ENCODE data around the gene MAN1A1.

The MAN1A1 gene

GRCh38 chr6:119346936-119347335, 2.6 kb downstream of the MAN1A1 start:
- DNase-seq (ENCODE audit: low read depth in 2 of 3, low spot score in 2 of 3) = no peak

- DNase-seq (ENCODE audit: low read depth in 2 of 3, low spot score in 2 of 3) = no peak
These were observed 3.1 kb downstream of the MAN1A1 start for GRCh38 chr6:119346450-119346849.

GRCh38 chr6:119345114-119345513, 4.4 kb downstream of the MAN1A1 start:
- DNase-seq (ENCODE audit: low read depth in 2 of 3, low spot score in 2 of 3) = no peak

GRCh38 chr6:119344306-119344705, 5.3 kb downstream of the MAN1A1 start:
- no peak for DNase-seq (ENCODE audit: low read depth in 2 of 3, low spot score in 2 of 3)

GRCh38 chr6:119343573-119344146, 5.9 kb downstream of the MAN1A1 start:
- no peak for DNase-seq (ENCODE audit: low read depth in 2 of 3, low spot score in 2 of 3)

- no peak for DNase-seq (ENCODE audit: low read depth in 2 of 3, low spot score in 2 of 3)
These were observed 6.4 kb downstream of the MAN1A1 start for GRCh38 chr6:119343167-119343566.

- DNase-seq (ENCODE audit: low read depth in 2 of 3, low spot score in 2 of 3) = no peak
These were observed 7.1 kb downstream of the MAN1A1 start for GRCh38 chr6:119342430-119342829.

- DNase-seq (ENCODE audit: low read depth in 2 of 3, low spot score in 2 of 3) = no peak
These were observed 8.6 kb downstream of the MAN1A1 start for GRCh38 chr6:119340796-119341487.

- DNase-seq (ENCODE audit: low read depth in 2 of 3, low spot score in 2 of 3) = no peak
These were observed 9.6 kb downstream of the MAN1A1 start for GRCh38 chr6:119339941-119340456.

GRCh38 chr6:119337762-119338161, 11.8 kb downstream of the MAN1A1 start:
- DNase-seq (ENCODE audit: low read depth in 2 of 3, low spot score in 2 of 3) = no peak

GRCh38 chr6:119337252-119337651, 12.3 kb downstream of the MAN1A1 start:
- no peak for DNase-seq (ENCODE audit: low read depth in 2 of 3, low spot score in 2 of 3)

- no peak for DNase-seq (ENCODE audit: low read depth in 2 of 3, low spot score in 2 of 3)
These were observed 14.9 kb downstream of the MAN1A1 start for GRCh38 chr6:119334535-119335264.

- no peak for DNase-seq (ENCODE audit: low read depth in 2 of 3, low spot score in 2 of 3)
These were observed 15.8 kb downstream of the MAN1A1 start for GRCh38 chr6:119333707-119334295.

- no peak for DNase-seq (ENCODE audit: low read depth in 2 of 3, low spot score in 2 of 3)
These were observed 16.4 kb downstream of the MAN1A1 start for GRCh38 chr6:119333063-119333609.

- DNase-seq (ENCODE audit: low read depth in 2 of 3, low spot score in 2 of 3) = no peak
These were observed 17.8 kb downstream of the MAN1A1 start for GRCh38 chr6:119331663-119332286.

GRCh38 chr6:119330520-119331113, 18.9 kb downstream of the MAN1A1 start:
- DNase-seq (ENCODE audit: low read depth in 2 of 3, low spot score in 2 of 3) = no peak

- no peak for DNase-seq (ENCODE audit: low read depth in 2 of 3, low spot score in 2 of 3)
These were observed 19.8 kb downstream of the MAN1A1 start for GRCh38 chr6:119329794-119330180.

GRCh38 chr6:119328892-119329793, 20.4 kb downstream of the MAN1A1 start:
- no peak for DNase-seq (ENCODE audit: low read depth in 2 of 3, low spot score in 2 of 3)

- DNase-seq (ENCODE audit: low read depth in 2 of 3, low spot score in 2 of 3) = no peak
These were observed 21.3 kb downstream of the MAN1A1 start for GRCh38 chr6:119328254-119328653.

GRCh38 chr6:119327810-119328209, 21.8 kb downstream of the MAN1A1 start:
- DNase-seq (ENCODE audit: low read depth in 2 of 3, low spot score in 2 of 3) = no peak
